K562 (cell line): Measurements from ENCODE around the gene GSTT2B. TPM values are rescaled to one million over a fixed set of nuclear protein-coding genes. Genes with fewer than 3 reads are reported as not detected.

Experiments used
- ATAC-seq: fragments of 200-7000 bp; cut with Tn5 transposase; 3 replicates; pipeline ENCODE4 v1.9.1; 2020; ENCODE audit warnings: moderate library complexity
- BruUV-seq: library from RNA; stranded (reverse); fragments of 400-500 nt; replicated peaks from 2 replicates; lab custom pipeline; 2021; lab: Mats Ljungman, UMichigan
- CTCF ChIA-PET: fragments of 300-600 bp; formaldehyde crosslinking; extraction: SDS; loops from one replicate; lab custom pipeline; 2021; ENCODE audit warnings: low intra/inter-chr PET ratio; lab: Yijun Ruan, JAX
- POLR2A ChIA-PET: fragments of 300-600, 350-650 bp; sonication (Branson Sonifier 250); formaldehyde crosslinking; extraction: SDS; loops from one replicate; lab custom pipeline; 2021; ENCODE audit warnings: antibody characterized with exemption, inconsistent platforms; lab: Yijun Ruan, JAX
- DNase-seq, 4 experiments: peaks; one replicate each; pipeline versions ENCODE4 v3.0.0 to v3.0.0-alpha.2; 2011 to 2018; ENCODE audit warnings: low spot score in 3 of 4, mixed read lengths in 3 of 4; ENCODE audit errors: extremely low read depth in 1 of 4
- FAIRE-seq: peaks from 2 replicates; lab custom pipeline; 2011; peaks lifted over from hg19 to GRCh38; lab: Jason Lieb, UNC
- H2AFZ ChIP-seq: 2 replicates; pipeline ENCODE4 v1.6.0; 2011; ENCODE audit warnings: low read depth, low read length, control low read depth, inconsistent platforms
- H3K27ac ChIP-seq: fragments of 200-600 bp; 3 replicates; pipeline ENCODE4 v1.8.0; 2011; ENCODE audit warnings: low read depth, mild to moderate bottlenecking, control low read depth, inconsistent platforms, low read length, moderate library complexity, mixed read lengths; ENCODE audit errors: extremely low read depth
- H3K27me3 ChIP-seq, 2 experiments: fragments of 300-600 bp in 1 of 2; 2 replicates in 1 of 2; 3 replicates in 1 of 2; pipeline versions ENCODE4 v1.6.0 to v1.8.0; 2011; ENCODE audit warnings: inconsistent platforms in 2 of 2, low read length in 2 of 2, mild to moderate bottlenecking in 1 of 2, mixed read lengths in 1 of 2, moderate library complexity in 1 of 2; ENCODE audit not compliant: control insufficient read depth in 2 of 2, insufficient read depth in 2 of 2
- H3K36me3 ChIP-seq: fragments of 300-600 bp; 3 replicates; pipeline ENCODE4 v1.8.0; 2011; ENCODE audit warnings: mild to moderate bottlenecking, low read length, inconsistent platforms; ENCODE audit not compliant: control insufficient read depth, insufficient read depth
- H3K4me1 ChIP-seq, 2 experiments: fragments of 200-600 bp in 1 of 2; replicated peaks in 1 of 2; 2 replicates in 1 of 2; 3 replicates in 1 of 2; pipeline versions ENCODE4 v1.5.1 to v1.8.0; 2011; ENCODE audit warnings: inconsistent platforms in 2 of 2, low read length in 2 of 2, mild to moderate bottlenecking in 1 of 2, mixed read lengths in 1 of 2, moderate library complexity in 1 of 2; ENCODE audit not compliant: control insufficient read depth in 2 of 2, insufficient read depth in 2 of 2
- H3K4me2 ChIP-seq: 2 replicates; pipeline ENCODE4 v1.6.1; 2011; ENCODE audit warnings: low read length, control low read depth, inconsistent platforms, mixed read lengths; ENCODE audit not compliant: insufficient read depth
- H3K4me3 ChIP-seq: fragments of 200-600 bp; sonication (generic), shearing (Covaris generic); 2 replicates; pipeline ENCODE4 v1.5.1; 2016; ENCODE audit warnings: control low read depth, inconsistent platforms
- H3K79me2 ChIP-seq: fragments of 200-600 bp; 3 replicates; pipeline ENCODE4 v1.8.0; 2011; ENCODE audit warnings: low read length, inconsistent platforms; ENCODE audit not compliant: control insufficient read depth, insufficient read depth
- H3K9ac ChIP-seq, 2 experiments: 2 replicates each; pipeline versions ENCODE4 v1.6.0 to v1.6.1; 2011; ENCODE audit warnings: low read depth in 2 of 2, low read length in 2 of 2, control low read depth in 1 of 2, inconsistent platforms in 1 of 2, mild to moderate bottlenecking in 1 of 2, mixed read lengths in 1 of 2; ENCODE audit not compliant: insufficient read depth in 1 of 2
- H3K9me1 ChIP-seq: one replicate; pipeline ENCODE4 v1.6.0; 2011; ENCODE audit warnings: inconsistent platforms, mild to moderate bottlenecking, low read length, moderate library complexity; ENCODE audit not compliant: control insufficient read depth, insufficient read depth
- H3K9me3 ChIP-seq: replicated peaks from 2 replicates; pipeline ENCODE4 v1.5.1; 2011; ENCODE audit warnings: low read depth, low read length, inconsistent platforms; ENCODE audit not compliant: control insufficient read depth, insufficient read depth
- H4K20me1 ChIP-seq: replicated peaks from 2 replicates; pipeline ENCODE4 v1.6.1; 2011; ENCODE audit warnings: low read length, inconsistent platforms, mixed read lengths; ENCODE audit not compliant: control insufficient read depth, insufficient read depth
- ADNP ChIP-seq: fragments of 200-800 bp; sonication (Bioruptor generic); IDR thresholded peaks from 2 replicates; pipeline ENCODE4 v1.6.1; 2016; ENCODE audit warnings: missing genetic modification characterization, missing compliant biosample characterization
- AFF1 ChIP-seq, 2 experiments: fragments of 450-650 bp; IDR thresholded peaks; 2 replicates each; pipeline ENCODE4 v1.6.1; 2018; ENCODE audit warnings: mild to moderate bottlenecking in 2 of 2, low read depth in 1 of 2; ENCODE audit not compliant: partially characterized antibody in 2 of 2
- ARID1B ChIP-seq: fragments of 450-650 bp; IDR thresholded peaks from 2 replicates; pipeline ENCODE4 v1.6.1; 2016; ENCODE audit warnings: antibody characterized with exemption, mild to moderate bottlenecking, inconsistent platforms
- CBX1 ChIP-seq: sonication (generic); IDR thresholded peaks from 2 replicates; pipeline ENCODE4 v1.6.1; 2016; ENCODE audit warnings: antibody characterized with exemption, low read depth, mild to moderate bottlenecking
- CGGBP1 ChIP-seq: fragments of 250-450 bp; sonication (Bioruptor Pico); IDR thresholded peaks from 2 replicates; pipeline ENCODE4 v1.9.0; 2021; ENCODE audit warnings: mild to moderate bottlenecking
- DEAF1 ChIP-seq: fragments of 450-650 bp; formaldehyde crosslinking; IDR thresholded peaks from 2 replicates; pipeline ENCODE4 v1.4.0; 2020; ENCODE audit warnings: mild to moderate bottlenecking, moderate library complexity
- E2F4 ChIP-seq: sonication (generic); formaldehyde crosslinking; IDR thresholded peaks from 2 replicates; pipeline ENCODE4 v1.8.0; 2022; ENCODE audit warnings: mild to moderate bottlenecking, low read depth, missing genetic modification reagents
- ETV5 ChIP-seq: sonication (generic); formaldehyde crosslinking; IDR thresholded peaks from 2 replicates; pipeline ENCODE4 v1.4.0; 2020; ENCODE audit warnings: low read depth, mild to moderate bottlenecking, missing genetic modification reagents
- KLF10 ChIP-seq: fragments of 250-450 bp; sonication (Bioruptor Pico); IDR thresholded peaks from 2 replicates; pipeline ENCODE4 v1.6.1; 2021; ENCODE audit warnings: matching md5 sums
- LARP7 ChIP-seq: fragments of 450-650 bp; IDR thresholded peaks from 2 replicates; pipeline ENCODE4 v1.6.1; 2016
- NFATC3 ChIP-seq: fragments of 450-650 bp; IDR thresholded peaks from 2 replicates; pipeline ENCODE4 v1.6.1; 2017; ENCODE audit warnings: mild to moderate bottlenecking
- PHF20 ChIP-seq: fragments of 450-650 bp; IDR thresholded peaks from 2 replicates; pipeline ENCODE4 v1.6.1; 2018; ENCODE audit not compliant: partially characterized antibody
- POU5F1 ChIP-seq: fragments of 150-350 bp; IDR thresholded peaks from 2 replicates; pipeline ENCODE4 v1.6.1; 2014; ENCODE audit warnings: borderline replicate concordance, low read length, low read depth, mild to moderate bottlenecking; ENCODE audit not compliant: partially characterized antibody
- PYGO2 ChIP-seq: fragments of 450-650 bp; IDR thresholded peaks from 2 replicates; pipeline ENCODE4 v1.6.1; 2016; ENCODE audit warnings: mild to moderate bottlenecking, missing genetic modification characterization, moderate library complexity, missing compliant biosample characterization
- SMAD2 ChIP-seq: fragments of 150-350 bp; IDR thresholded peaks from 2 replicates; pipeline ENCODE4 v1.6.1; 2014; ENCODE audit warnings: low read depth, mild to moderate bottlenecking, low read length
- SMARCA5 ChIP-seq: fragments of 450-650 bp; IDR thresholded peaks from 2 replicates; pipeline ENCODE4 v1.6.1; 2016
- ZBTB26 ChIP-seq: fragments of 450-650 bp; formaldehyde crosslinking; IDR thresholded peaks from 2 replicates; pipeline ENCODE4 v1.4.0; 2022; ENCODE audit warnings: missing genetic modification characterization
- WGBS: fragments of 100-300 bp; shearing (Covaris generic); methylation state at CpG from one replicate; pipeline ENCODE4 v1.1.6; 2016; ENCODE audit warnings: low coverage, mixed read lengths; ENCODE audit not compliant: insufficient coverage; ENCODE audit errors: missing lambda C conversion rate; 5-methylcytosine and 5-hydroxymethylcytosine counted together
- in situ Hi-C: fragments of 300-500 bp; cut with MboI; formaldehyde crosslinking; loops from 4 replicates; pipeline ENCODE4 v1.15.0; 2018; ENCODE audit warnings: inconsistent platforms, mixed read lengths
- intact Hi-C: fragments of 100-400 bp; cut with micrococcal nuclease; formaldehyde crosslinking; loops from 2 replicates; pipeline ENCODE4 v1.14.2; 2022
- polyA plus RNA-seq, 8 experiments: library from polyadenylated mRNA; depleted of rRNA in 4 of 8; stranded (reverse) in 5 of 8; unstranded in 3 of 8; fragments of >200 nt; fragmentation: Nextera tagmentation in 2 of 8; fragmentation: Illumina TruSeq in 1 of 8; extraction: Ambion mirVana in 2 of 8; extraction: Trizol in 1 of 8; gene quantifications; 2 replicates each; pipeline versions ENCODE4 v1.2.1 to v1.2.3, GENCODE V29; 2011 to 2014; ENCODE audit warnings: inconsistent platforms in 1 of 8, missing spikeins in 1 of 8
- total RNA-seq, 7 experiments: library from RNA; depleted of rRNA in 6 of 7; stranded (reverse); fragments of >200 nt in 6 of 7; fragmentation: Illumina TruSeq in 2 of 7; extraction: Trizol in 2 of 7; gene quantifications; 2 replicates each; pipeline versions ENCODE4 v1.2.1 to v1.2.3, GENCODE V29; 2011 to 2021; ENCODE audit warnings: low replicate concordance in 1 of 7

Gene GSTT2B
- total and polyA plus RNA-seq, 9 of the 15 experiments (the other 6 are each of a cell fraction or from before 2014, with no cell fraction given) = not detected

GRCh38 chr22:23984430-23984829 lies 23.4 kb upstream of the GSTT2B start:
- Histone ChIP-seq H3K9me3 (no peaks in the 10 kb centered on the region), H3K4me1 (no peaks in the 10 kb centered on the region), H3K27ac (no peak overlapping the region), H4K20me1 (no peaks in the 10 kb centered on the region), H3K4me2 (no peak overlapping the region), H3K36me3 (no peaks in the 10 kb centered on the region), H3K27me3 (no peaks in the 10 kb centered on the region), H3K9me1 (no peaks in the 10 kb centered on the region), H3K4me3 (no peak overlapping the region), H2AFZ (no peak overlapping the region), H3K79me2 (no peaks in the 10 kb centered on the region), H3K9ac (no peak overlapping the region)
- intact Hi-C loops = no loop called here
- no peak for ATAC-seq
- no peak for DNase-seq
- ChIA-PET CTCF (no interaction called here), POLR2A (no interaction called here)
- BruUV-seq = no TSS peak
- no CpG with 5 or more reads among the region's 6 CpGs for WGBS
- FAIRE-seq = no peak
- no peak for TF ChIP-seq ARID1B
- no peak for TF ChIP-seq NFATC3
- no peak for TF ChIP-seq LARP7
- TF ChIP-seq SMARCA5 = no peak
- no peak for TF ChIP-seq E2F4 (CRISPR knock-in tag)
- no peak for TF ChIP-seq ZBTB26 (CRISPR knock-in tag)
- no peak for TF ChIP-seq PHF20
- no peak for TF ChIP-seq ETV5 (CRISPR knock-in tag)
- TF ChIP-seq DEAF1 (CRISPR knock-in tag) = no peak
- TF ChIP-seq SMAD2 = no peak
- TF ChIP-seq CBX1 = no peak
- TF ChIP-seq AFF1 (IDR thresholded peaks at IDR 0.05; ENCODE audit: low read depth in 1 of 2, partially characterized antibody in 2 of 2) = no peak
- TF ChIP-seq PYGO2 (tag) = no peak
- TF ChIP-seq CGGBP1 = no peak
- no peak for TF ChIP-seq KLF10
- no peak for TF ChIP-seq POU5F1
- no peak for TF ChIP-seq ADNP
- in situ Hi-C loops = loop anchor here (5.0 kb wide), 1 partner anchor 1337 kb away; no protein-coding TSS in a partner anchor
